Activated gamma-delta T cell treated with anti-CD3 and anti-CD28 coated beads, Interleukin-2, amount 50 U/mL, for 16 hours (primary cell): Measurements from ENCODE around the gene IGHMBP2.
A peak's percentile ranks its signal among the peaks of the same experiment; 100 is the strongest.
"Not testable (repeated sequence)": the region's sequence is repeated elsewhere in the genome, so short reads cannot be mapped to it uniquely, and the experiment has no call there.

Experiments used
- DNase-seq: peaks from one replicate; pipeline ENCODE4 v3.0.0-alpha.2; 2020; ENCODE audit warnings: low read depth

Gene IGHMBP2

DNA sequence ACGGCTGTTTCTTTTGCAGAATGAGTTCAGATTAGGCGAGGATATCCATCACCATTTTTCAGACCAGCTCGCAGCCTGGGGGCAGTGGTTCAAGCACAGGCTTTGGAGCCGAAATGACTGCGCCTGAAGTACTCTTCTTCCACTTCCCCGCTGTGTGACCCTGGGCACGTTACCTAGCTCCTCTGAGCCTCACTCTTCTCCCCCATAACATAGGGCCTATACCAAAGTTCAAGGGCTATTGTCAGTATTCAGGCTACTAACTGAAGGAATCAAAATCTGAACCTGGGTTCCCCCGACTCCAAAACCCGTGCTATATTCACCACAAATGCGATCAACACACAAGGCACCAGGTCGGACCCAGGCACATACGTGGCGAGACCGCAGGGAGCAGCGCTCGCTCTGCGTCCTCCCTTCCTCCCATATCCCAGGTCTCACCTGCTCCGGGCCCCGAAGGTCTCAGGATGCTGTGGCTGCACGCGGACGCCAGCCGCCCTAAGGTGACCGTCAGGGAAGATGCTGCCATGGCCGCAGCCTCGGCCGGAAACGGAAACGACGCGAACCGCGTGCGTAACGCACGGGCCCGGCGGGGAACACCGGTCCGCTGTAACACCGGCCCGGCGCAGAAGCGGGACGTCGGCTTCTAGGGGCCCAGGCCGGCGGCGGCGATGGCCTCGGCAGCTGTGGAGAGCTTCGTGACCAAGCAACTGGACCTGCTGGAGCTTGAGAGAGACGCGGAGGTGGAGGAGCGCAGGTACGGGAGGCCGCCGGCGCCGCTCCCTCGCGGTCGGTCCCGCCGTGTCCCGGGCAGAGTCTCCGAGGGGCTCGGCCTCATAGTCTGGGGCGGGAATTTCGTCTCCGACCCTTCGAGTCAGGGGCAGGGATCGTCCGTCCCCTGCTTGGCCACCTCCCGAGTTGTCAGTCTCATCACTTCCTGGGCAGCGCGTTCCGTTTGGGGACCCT is at the start of gene IGHMBP2, which contains the start of gene MRPL21:
Gene IGHMBP2 (plus strand): TSS at position 604 of the 960 bp plus-strand sequence. CDS start 62 bp downstream, at position 666.
Gene MRPL21 (minus strand): TSS at position 545 of the 960 bp plus-strand sequence. CDS start 22 bp downstream, at position 523.
- DNase-seq, result peak; percentile 78

GRCh38 chr11:68854273-68854958 is 49.3 kb upstream of the IGHMBP2 start:
- no peak for DNase-seq

- DNase-seq, result no peak
These were observed 48.3 kb upstream of the IGHMBP2 start for GRCh38 chr11:68855205-68855981.

GRCh38 chr11:68856425-68857030 is 47.2 kb upstream of the IGHMBP2 start:
- not testable (repeated sequence) for DNase-seq

GRCh38 chr11:68857037-68857586 is 46.6 kb upstream of the IGHMBP2 start:
- DNase-seq, result no peak

DNA sequence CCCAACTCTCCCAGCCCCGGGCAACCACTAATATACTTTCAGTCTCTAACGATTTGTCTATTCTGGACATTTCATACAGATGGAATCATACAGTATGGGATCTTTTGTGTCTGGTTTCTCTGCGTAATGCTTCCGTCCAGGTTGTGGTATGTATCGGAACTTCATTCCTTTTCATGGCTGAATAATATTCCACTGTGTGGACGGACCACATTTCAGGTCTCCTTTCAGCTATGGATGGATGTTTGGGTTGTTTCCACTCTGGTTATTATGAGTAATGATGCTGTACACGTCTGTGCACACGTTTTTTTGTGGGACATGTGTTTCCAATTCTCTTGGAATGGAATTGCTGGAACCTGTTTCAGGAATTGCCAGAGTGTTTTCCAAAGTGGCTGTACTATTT is 44.6 kb upstream of the IGHMBP2 start:
- DNase-seq, result no peak

DNA sequence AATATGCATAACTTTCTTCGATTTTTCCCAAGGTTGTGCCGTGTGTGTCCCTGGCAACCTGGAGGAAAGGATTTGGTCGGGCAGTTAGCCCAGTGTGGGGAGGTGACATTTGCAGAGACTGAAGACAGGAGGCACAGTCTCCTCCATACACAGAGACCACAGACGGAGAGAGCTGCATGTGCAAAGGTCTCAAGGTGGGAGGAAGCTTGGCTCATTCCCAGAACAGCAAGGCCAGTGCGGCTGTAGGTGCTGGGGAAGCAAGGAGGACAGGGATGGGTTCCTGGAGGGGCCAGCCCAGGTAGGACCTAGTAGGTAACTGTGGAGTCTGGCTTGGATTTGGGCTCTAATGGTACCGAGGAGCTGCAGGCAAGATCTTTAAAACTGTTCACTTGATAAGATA is 41.3 kb upstream of the IGHMBP2 start:
- DNase-seq, result no peak

GRCh38 chr11:68863553-68864265 is 40.0 kb upstream of the IGHMBP2 start:
- no peak for DNase-seq

- DNase-seq, result no peak
These were observed 38.5 kb upstream of the IGHMBP2 start for GRCh38 chr11:68865241-68865640.

DNA sequence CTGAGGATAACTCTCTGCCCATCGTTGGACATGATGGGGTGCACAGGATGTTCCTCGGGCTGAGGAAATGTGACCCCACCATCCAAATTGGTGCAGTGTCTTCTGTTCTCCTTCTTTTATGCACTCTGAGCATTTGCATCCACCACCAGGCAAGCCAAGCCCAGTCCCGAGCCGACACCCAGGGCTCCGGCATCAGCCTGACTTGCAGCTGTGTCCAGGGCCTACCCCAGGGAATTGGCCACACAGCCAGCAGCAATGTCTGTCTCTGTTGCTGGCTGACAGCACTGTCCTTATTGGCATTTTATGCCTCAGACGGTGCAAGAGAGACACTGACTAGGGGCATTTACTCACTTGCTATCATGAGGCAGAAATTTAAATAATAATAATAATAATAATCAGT is 36.6 kb upstream of the IGHMBP2 start:
- no peak for DNase-seq

GRCh38 chr11:68868221-68868835 is 35.4 kb upstream of the IGHMBP2 start:
- no peak for DNase-seq

DNA sequence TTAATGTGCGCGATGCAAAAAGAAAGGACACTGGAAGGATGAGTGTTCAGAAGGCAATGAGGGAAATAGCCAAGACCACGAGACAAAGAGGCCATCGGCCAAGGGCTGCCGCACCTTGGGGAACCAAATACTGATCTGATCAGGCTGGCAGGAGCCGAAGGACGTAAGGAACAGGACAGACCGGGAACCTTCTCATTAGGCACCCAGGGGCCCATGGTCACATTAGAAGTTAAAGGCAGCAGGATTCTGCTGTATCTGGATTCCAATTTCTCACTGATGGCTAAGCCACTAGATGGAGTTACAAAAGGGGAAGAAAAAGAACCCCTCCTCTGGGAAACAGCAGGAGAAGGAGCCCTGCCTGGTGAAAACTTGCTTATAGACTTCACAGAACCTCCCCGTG is 33.2 kb upstream of the IGHMBP2 start:
- no peak for DNase-seq

GRCh38 chr11:68872216-68873003 is 31.3 kb upstream of the IGHMBP2 start:
- DNase-seq, result no peak

DNA sequence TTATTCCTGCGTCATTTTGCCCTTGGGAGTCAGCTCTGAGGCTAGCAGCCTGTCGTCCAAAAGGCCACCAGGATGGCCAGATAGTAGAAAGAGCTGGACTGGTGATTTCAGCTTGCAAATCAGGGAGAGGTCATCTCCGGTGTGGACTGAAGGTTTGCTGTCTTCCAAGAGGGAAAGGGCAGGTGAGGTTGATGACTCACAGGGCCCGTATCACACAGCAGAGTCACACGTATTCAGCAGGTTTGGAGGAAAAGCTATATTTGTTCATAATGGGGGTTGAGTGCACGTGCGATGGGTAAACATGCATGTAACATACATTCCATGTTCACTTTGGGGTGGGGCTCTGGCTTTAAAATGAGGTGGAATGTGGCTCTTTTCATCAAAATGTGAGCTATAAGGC is 25.7 kb upstream of the IGHMBP2 start:
- no peak for DNase-seq

GRCh38 chr11:68880851-68881250 is 22.8 kb upstream of the IGHMBP2 start:
- no peak for DNase-seq

- DNase-seq, result no peak
These were observed 22.4 kb upstream of the IGHMBP2 start for GRCh38 chr11:68881320-68881719.

DNA sequence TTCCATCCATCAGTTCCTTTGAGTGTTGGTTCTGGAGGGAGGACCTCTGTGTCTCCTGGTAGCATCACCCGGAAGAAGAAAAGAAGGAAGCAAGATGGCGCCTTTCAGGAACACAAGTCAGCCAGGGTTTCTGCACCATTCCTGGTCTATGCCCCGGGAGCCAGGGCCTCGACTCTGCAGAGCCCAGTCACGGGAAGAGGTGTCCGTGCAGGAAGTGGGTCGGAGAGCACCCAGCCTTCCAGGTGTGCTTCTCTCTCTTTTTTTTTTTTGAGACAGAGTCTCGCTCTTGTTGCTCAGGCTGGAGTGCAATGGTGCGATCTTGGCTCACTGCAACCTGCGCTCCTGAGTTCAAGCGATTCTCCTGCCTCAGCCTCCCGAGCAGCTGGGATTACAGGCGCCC is 21.3 kb upstream of the IGHMBP2 start:
- DNase-seq, result no peak

GRCh38 chr11:68884827-68885226 is 18.9 kb upstream of the IGHMBP2 start:
- not testable (repeated sequence) for DNase-seq

- no peak for DNase-seq
These were observed 13.7 kb upstream of the IGHMBP2 start for GRCh38 chr11:68889948-68890446.
